Fibroblast of lung (primary cell): ENCODE data around the gene CDC26.

ENCODE experiments used
- EZH2 ChIP-seq: IDR thresholded peaks from 2 replicates; pipeline ENCODE4 v1.5.1; 2012; ENCODE audit warnings: low read length, control low read depth, mild to moderate bottlenecking; ENCODE audit errors: missing control alignments
- TF ChIP-seq, protein P1 (sequence below), 2 donors: IDR thresholded peaks in 1 of 2; conservative IDR thresholded peaks in 1 of 2; 1 replicate in 1 of 2; 2 replicates in 1 of 2; pipeline ENCODE4 v1.5.1; 2011 to 2012; ENCODE audit warnings: low read length in 2 of 2, control low read depth in 1 of 2, inconsistent platforms in 1 of 2, low read depth in 1 of 2, mild to moderate bottlenecking in 1 of 2

GRCh38 chr9:113247640-113248039, 27.7 kb downstream of the CDC26 start:
- TF ChIP-seq, protein P1, sequence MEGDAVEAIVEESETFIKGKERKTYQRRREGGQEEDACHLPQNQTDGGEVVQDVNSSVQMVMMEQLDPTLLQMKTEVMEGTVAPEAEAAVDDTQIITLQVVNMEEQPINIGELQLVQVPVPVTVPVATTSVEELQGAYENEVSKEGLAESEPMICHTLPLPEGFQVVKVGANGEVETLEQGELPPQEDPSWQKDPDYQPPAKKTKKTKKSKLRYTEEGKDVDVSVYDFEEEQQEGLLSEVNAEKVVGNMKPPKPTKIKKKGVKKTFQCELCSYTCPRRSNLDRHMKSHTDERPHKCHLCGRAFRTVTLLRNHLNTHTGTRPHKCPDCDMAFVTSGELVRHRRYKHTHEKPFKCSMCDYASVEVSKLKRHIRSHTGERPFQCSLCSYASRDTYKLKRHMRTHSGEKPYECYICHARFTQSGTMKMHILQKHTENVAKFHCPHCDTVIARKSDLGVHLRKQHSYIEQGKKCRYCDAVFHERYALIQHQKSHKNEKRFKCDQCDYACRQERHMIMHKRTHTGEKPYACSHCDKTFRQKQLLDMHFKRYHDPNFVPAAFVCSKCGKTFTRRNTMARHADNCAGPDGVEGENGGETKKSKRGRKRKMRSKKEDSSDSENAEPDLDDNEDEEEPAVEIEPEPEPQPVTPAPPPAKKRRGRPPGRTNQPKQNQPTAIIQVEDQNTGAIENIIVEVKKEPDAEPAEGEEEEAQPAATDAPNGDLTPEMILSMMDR (conservative IDR thresholded peaks at IDR 0.05 in 1 of 2, IDR thresholded peaks at IDR 0.05 in 1 of 2; ENCODE audit: low read depth in 1 of 2, low read length in 2 of 2), result no peak
- TF ChIP-seq EZH2, result no peak
